Stomach smooth muscle (tissue), 2 donors: ENCODE measurements around the gene MCTP1.

ENCODE experiments used
- H3K27ac ChIP-seq: one replicate; pipeline ENCODE4 v1.7.0; 2013; ENCODE audit warnings: mild to moderate bottlenecking, low read length, inconsistent platforms
- H3K27me3 ChIP-seq, 2 donors: one replicate each; pipeline ENCODE4 v1.7.0; 2013; ENCODE audit warnings: low read length in 2 of 2; ENCODE audit not compliant: insufficient read depth in 2 of 2, control insufficient read depth in 1 of 2
- H3K36me3 ChIP-seq, 2 donors: one replicate each; pipeline ENCODE4 v1.7.0; 2013; ENCODE audit warnings: low read length in 2 of 2; ENCODE audit not compliant: control insufficient read depth in 2 of 2, insufficient read depth in 2 of 2
- H3K4me1 ChIP-seq: one replicate; pipeline ENCODE4 v1.7.0; 2013; ENCODE audit warnings: low read length; ENCODE audit not compliant: control insufficient read depth, insufficient read depth
- H3K4me3 ChIP-seq, 2 donors: one replicate each; pipeline ENCODE4 v1.7.0; 2013; ENCODE audit warnings: low read length in 2 of 2
- H3K9ac ChIP-seq, 2 donors: one replicate each; pipeline ENCODE4 v1.7.0; 2013; ENCODE audit warnings: low read length in 2 of 2, mild to moderate bottlenecking in 1 of 2
- H3K9me3 ChIP-seq, 2 donors: one replicate each; pipeline ENCODE4 v1.7.0; 2013; ENCODE audit warnings: low read length in 2 of 2; ENCODE audit not compliant: control insufficient read depth in 2 of 2
- donor health status: healthy.
- donor health status: Pancreatic carcinoma.

The MCTP1 gene

GRCh38 chr5:95098012-95098411 is 186.9 kb downstream of the MCTP1 start:
- no peak overlapping the region for H3K4me3 ChIP-seq
- H3K36me3 ChIP-seq, result no peaks in the 10 kb centered on the region
- H3K4me1 ChIP-seq, result no peaks in the 10 kb centered on the region
- H3K27ac ChIP-seq, result no peak overlapping the region
- no peak overlapping the region for H3K9ac ChIP-seq
- H3K9me3 ChIP-seq, result no peaks in the 10 kb centered on the region
- no peaks in the 10 kb centered on the region for H3K27me3 ChIP-seq

GRCh38 chr5:95093211-95093610 is 191.7 kb downstream of the MCTP1 start:
- H3K9ac ChIP-seq, result no peak overlapping the region
- H3K27me3 ChIP-seq, result no peaks in the 10 kb centered on the region
- H3K4me1 ChIP-seq, result no peaks in the 10 kb centered on the region
- H3K9me3 ChIP-seq, result no peaks in the 10 kb centered on the region
- H3K4me3 ChIP-seq, result no peak overlapping the region
- no peaks in the 10 kb centered on the region for H3K36me3 ChIP-seq
- H3K27ac ChIP-seq, result no peak overlapping the region

DNA sequence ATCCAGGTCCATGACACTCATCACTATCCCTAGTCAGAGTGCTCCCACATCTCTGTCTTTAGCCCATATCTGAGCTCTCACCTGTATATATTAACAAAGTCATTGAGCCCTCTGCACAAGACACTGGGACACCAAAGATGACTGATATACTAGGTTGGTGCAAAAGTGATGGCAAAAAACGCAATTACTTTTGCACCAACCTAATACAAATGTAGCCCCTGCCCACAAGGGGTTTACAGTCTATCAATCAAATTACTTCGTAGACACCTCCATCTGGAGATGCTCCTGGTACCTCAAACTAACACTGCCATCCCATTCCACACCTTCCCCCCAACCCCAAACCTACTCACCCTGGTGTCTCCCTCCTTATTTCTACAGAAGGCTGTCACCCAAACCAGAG is 194.1 kb downstream of the MCTP1 start:
- H3K36me3 ChIP-seq, result no peaks in the 10 kb centered on the region
- H3K4me3 ChIP-seq, result no peak overlapping the region
- H3K9ac ChIP-seq, result no peak overlapping the region
- H3K9me3 ChIP-seq, result no peaks in the 10 kb centered on the region
- no peak overlapping the region for H3K27ac ChIP-seq
- H3K27me3 ChIP-seq, result no peaks in the 10 kb centered on the region
- no peaks in the 10 kb centered on the region for H3K4me1 ChIP-seq

DNA sequence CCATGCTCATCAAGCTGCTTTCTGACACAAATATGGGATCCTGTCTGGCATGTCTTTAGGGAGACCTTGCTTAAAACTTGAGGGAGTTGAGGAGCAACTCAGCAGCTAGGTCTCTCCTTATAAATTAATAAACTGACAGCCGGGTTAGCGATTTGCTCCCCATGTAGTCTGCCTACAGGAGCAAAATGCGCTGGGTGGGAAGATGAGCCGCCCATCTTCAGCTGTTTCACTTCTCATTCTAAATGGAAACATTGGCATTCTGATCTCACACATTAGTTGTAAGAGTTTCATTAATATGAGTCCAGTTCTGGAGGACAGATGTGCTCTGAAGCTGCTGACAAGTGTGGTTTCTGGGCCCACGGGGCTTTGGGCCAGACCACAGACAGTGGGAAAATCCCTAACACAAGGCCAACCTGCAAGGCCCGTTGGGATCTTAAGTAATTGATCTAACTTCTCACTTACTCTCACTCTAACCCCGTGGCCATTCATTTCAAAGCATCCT is 197.0 kb downstream of the MCTP1 start:
- Histone ChIP-seq H3K27me3 (no peaks in the 10 kb centered on the region), H3K9ac (no peak overlapping the region), H3K4me3 (no peak overlapping the region), H3K36me3 (no peaks in the 10 kb centered on the region), H3K27ac (no peak overlapping the region), H3K4me1 (no peaks in the 10 kb centered on the region), H3K9me3 (no peaks in the 10 kb centered on the region)

- no peak overlapping the region for H3K27ac ChIP-seq
- H3K4me1 ChIP-seq, result no peaks in the 10 kb centered on the region
- no peak overlapping the region for H3K4me3 ChIP-seq
- no peaks in the 10 kb centered on the region for H3K36me3 ChIP-seq
- no peaks in the 10 kb centered on the region for H3K27me3 ChIP-seq
- no peak overlapping the region for H3K9ac ChIP-seq
- no peaks in the 10 kb centered on the region for H3K9me3 ChIP-seq
Observed at GRCh38 chr5:95086927-95087815, 197.7 kb downstream of the MCTP1 start.

DNA sequence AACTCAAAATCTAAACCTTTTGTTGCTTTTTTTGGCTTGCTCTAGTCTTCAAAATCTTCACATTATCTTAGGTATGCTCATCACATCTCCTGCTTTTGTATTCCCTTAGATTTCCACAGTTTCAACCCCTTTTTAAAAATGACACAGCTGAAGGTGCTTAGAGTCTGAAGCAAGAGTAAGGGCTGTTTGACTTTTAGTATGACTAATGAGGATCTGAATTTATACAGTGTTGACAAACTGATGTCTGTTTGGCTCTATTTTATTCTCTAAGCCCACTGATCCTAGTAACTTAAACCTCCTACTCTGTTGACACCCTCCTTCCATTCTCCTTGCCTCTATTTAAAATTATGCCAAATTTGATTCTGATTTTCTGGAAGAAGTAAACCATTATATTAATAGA is 200.1 kb downstream of the MCTP1 start:
- Histone ChIP-seq H3K27ac (no peak overlapping the region), H3K9me3 (no peaks in the 10 kb centered on the region), H3K4me3 (no peak overlapping the region), H3K4me1 (no peaks in the 10 kb centered on the region), H3K36me3 (no peaks in the 10 kb centered on the region), H3K9ac (no peak overlapping the region), H3K27me3 (no peaks in the 10 kb centered on the region)

GRCh38 chr5:95083606-95084005 is 201.3 kb downstream of the MCTP1 start:
- Histone ChIP-seq H3K27me3 (no peaks in the 10 kb centered on the region), H3K27ac (no peak overlapping the region), H3K36me3 (no peaks in the 10 kb centered on the region), H3K4me3 (no peak overlapping the region), H3K9me3 (no peaks in the 10 kb centered on the region), H3K9ac (no peak overlapping the region), H3K4me1 (no peaks in the 10 kb centered on the region)

DNA sequence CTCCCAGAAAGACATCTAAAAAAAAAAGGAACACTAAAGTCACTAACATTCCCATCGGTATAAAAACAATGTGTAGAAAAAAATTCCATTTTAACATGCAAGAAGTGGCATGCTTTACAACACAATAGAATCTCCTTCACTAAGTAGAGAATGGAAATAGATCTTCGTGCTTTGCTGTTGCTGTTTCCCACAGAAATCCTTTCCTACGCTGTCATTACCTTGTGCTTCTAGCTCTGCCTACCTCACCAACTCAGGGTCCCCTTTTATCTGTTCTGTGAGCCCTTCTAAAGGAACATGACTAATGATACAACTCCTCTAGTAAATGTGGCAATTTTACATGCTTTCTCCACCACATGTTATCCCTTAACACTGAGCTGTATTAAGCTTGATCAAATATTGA is 202.9 kb downstream of the MCTP1 start:
- no peaks in the 10 kb centered on the region for H3K4me1 ChIP-seq
- no peak overlapping the region for H3K27ac ChIP-seq
- H3K27me3 ChIP-seq, result no peaks in the 10 kb centered on the region
- H3K9ac ChIP-seq, result no peak overlapping the region
- peak overlapping the region in 1 of 2 donors; percentile 28 for H3K4me3 ChIP-seq
- no peaks in the 10 kb centered on the region for H3K36me3 ChIP-seq
- H3K9me3 ChIP-seq, result no peaks in the 10 kb centered on the region

DNA sequence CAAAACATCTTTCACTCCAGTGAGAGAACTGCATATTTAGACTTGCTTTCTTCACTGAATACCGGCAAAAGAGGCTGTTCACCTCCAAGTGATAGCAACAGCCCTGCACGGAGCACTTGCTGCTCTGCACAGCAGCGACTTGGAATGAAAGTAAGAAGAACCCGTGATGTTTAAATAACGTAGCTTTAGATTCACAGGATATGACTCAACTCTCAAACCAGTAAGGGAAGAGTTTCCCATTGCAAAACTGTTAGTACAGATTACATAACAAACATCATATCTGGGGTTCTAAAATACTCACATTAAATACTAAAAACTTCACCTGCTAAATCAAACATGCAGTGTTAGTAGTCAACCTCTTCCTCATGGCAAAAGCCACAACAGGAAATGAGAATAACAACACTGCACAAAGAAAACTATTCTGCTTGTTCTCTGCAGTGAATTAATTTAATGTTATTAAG is 203.4 kb downstream of the MCTP1 start:
- H3K27ac ChIP-seq, result no peak overlapping the region

DNA sequence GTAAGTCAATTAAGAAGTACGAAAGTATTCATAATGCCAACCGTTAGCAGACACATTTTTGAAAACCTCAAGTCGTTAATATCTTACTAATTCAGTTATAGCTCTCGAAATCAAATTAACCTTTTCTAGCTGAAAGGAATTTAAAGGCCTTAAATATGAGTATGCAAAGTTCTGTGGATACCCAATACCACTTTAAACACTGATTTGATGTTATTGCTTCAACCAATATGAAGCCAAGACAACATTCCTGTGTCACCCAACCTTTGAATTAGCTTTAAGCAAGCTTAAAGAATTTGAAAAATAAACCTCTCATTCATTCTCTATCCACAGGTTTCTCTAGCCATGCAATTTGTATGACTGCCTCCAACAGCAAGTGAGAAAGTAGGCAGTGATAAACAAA is 204.5 kb downstream of the MCTP1 start:
- Histone ChIP-seq H3K4me3 (no peak overlapping the region), H3K27me3 (no peaks in the 10 kb centered on the region), H3K4me1 (no peaks in the 10 kb centered on the region), H3K9me3 (no peaks in the 10 kb centered on the region), H3K27ac (no peak overlapping the region), H3K9ac (no peak overlapping the region), H3K36me3 (no peaks in the 10 kb centered on the region)

More for the DNA sequence above, 203.4 kb downstream of the MCTP1 start:
- Histone ChIP-seq H3K9ac (peak overlapping the region in 1 of 2 donors; percentile 30), H3K27me3 (no peaks in the 10 kb centered on the region), H3K9me3 (no peaks in the 10 kb centered on the region), H3K4me1 (no peaks in the 10 kb centered on the region), H3K4me3 (peak overlapping the region; percentile 28 to 52), H3K36me3 (no peaks in the 10 kb centered on the region)

DNA sequence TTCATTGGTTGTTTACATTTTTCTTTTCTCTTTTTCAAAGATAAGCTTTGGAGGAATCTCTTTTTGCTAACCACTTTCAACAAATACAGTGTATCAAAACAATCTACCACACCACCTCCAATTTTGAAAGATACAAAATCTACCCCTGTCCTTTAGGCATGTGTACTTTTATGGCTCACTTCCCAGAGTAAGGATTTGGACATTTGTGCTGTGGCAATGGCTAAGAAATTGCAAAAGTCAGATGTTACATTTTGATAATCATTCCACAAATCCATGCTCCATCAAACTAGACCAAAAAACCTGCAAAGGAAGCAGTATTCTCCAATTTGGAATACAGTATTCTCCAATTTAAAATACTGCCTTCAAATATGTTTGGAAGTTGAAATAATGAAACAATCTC is 204.9 kb downstream of the MCTP1 start:
- no peaks in the 10 kb centered on the region for H3K4me1 ChIP-seq
- H3K9ac ChIP-seq, result peak overlapping the region in 1 of 2 donors; percentile 14
- no peaks in the 10 kb centered on the region for H3K27me3 ChIP-seq
- no peak overlapping the region for H3K27ac ChIP-seq
- H3K4me3 ChIP-seq, result peak overlapping the region in 1 of 2 donors; percentile 19
- H3K36me3 ChIP-seq, result no peaks in the 10 kb centered on the region
- H3K9me3 ChIP-seq, result no peaks in the 10 kb centered on the region
